Mucosa of descending colon (tissue), 3 donors: ENCODE measurements around the gene MCTP1. TPM values are rescaled to one million over a fixed set of nuclear protein-coding genes. Genes with fewer than 3 reads are reported as not detected.

ENCODE experiments used
- ATAC-seq: fragments of 200-7000 bp; cut with Tn5 transposase; one replicate; pipeline ENCODE4 v1.9.1; 2020; ENCODE audit warnings: mild to moderate bottlenecking, moderate library complexity
- DNase-seq, 3 donors: peaks; one replicate each; pipeline ENCODE4 v3.0.0-alpha.2; 2020
- H3K36me3 ChIP-seq: fragments of 200-600 bp; one replicate; pipeline ENCODE4 v1.8.0; 2021; ENCODE audit warnings: low read depth, mild to moderate bottlenecking
- H3K4me1 ChIP-seq: fragments of 200-600 bp; one replicate; pipeline ENCODE4 v1.8.0; 2021; ENCODE audit warnings: low read depth, mild to moderate bottlenecking
- H3K4me3 ChIP-seq: fragments of 200-600 bp; one replicate; pipeline ENCODE4 v1.8.0; 2021; ENCODE audit warnings: mild to moderate bottlenecking
- H3K9me3 ChIP-seq: fragments of 200-600 bp; one replicate; pipeline ENCODE4 v1.8.0; 2021; ENCODE audit warnings: mild to moderate bottlenecking
- CTCF ChIP-seq: fragments of 200-600 bp; IDR thresholded peaks from one replicate; pipeline ENCODE4 v1.8.0; 2022; ENCODE audit warnings: antibody characterized with exemption, mild to moderate bottlenecking
- intact Hi-C, 2 donors: fragments of 100-400 bp; cut with DNase I in 1 of 2; cut with micrococcal nuclease in 1 of 2; formaldehyde crosslinking; loops; one replicate each; pipeline versions ENCODE4 v1.11.0 to v1.11.1; 2022; cut with DNase I, micrococcal nuclease
- total RNA-seq, 3 donors: library from RNA; stranded (reverse); fragmentation: NEBNext Ultra II Directional in 2 of 3; extraction: Animal tissue kit (Norgen Biotek cat#: 25700) in 2 of 3; gene quantifications; one replicate each; pipeline versions ENCODE4 v1.2.1 to v1.2.4, GENCODE V29; 2021 to 2023
- donor health status: DM: no; HTN: no; CAD: no; lungs with moderate emphysema.
- donor health status: DM: no; HTN: no; CAD: no.
- donor health status: DM: no; HTN: yes; CAD: no.

Gene MCTP1
- total RNA-seq, 3 donors from 2014 or later = 6.8 to 12.3 (median 7.7) TPM

- Histone ChIP-seq H3K4me3 (no peak overlapping the region), H3K9me3 (no peaks in the 10 kb centered on the region), H3K4me1 (no peaks in the 10 kb centered on the region), H3K36me3 (no peaks in the 10 kb centered on the region)
- intact Hi-C loops = no loop called here
- no peak for ATAC-seq
- DNase-seq = no peak
- TF ChIP-seq CTCF = no peak
These were observed 594.1 kb downstream of the MCTP1 start for GRCh38 chr5:94690778-94691177.

GRCh38 chr5:94689908-94690307 lies 595.0 kb downstream of the MCTP1 start:
- TF ChIP-seq CTCF = no peak
- Histone ChIP-seq H3K4me1 (no peaks in the 10 kb centered on the region), H3K4me3 (no peak overlapping the region), H3K9me3 (no peaks in the 10 kb centered on the region), H3K36me3 (no peaks in the 10 kb centered on the region)
- ATAC-seq (no peak), DNase-seq (no peak)
- intact Hi-C loops = no loop called here

GRCh38 chr5:94682814-94683520 lies 601.9 kb downstream of the MCTP1 start:
- no peaks in the 10 kb centered on the region for H3K9me3 ChIP-seq
- ATAC-seq (no peak), DNase-seq (no peak)
- H3K36me3 ChIP-seq = no peaks in the 10 kb centered on the region
- H3K4me3 ChIP-seq = no peak overlapping the region
- intact Hi-C loops = no loop called here
- no peak for TF ChIP-seq CTCF
- H3K4me1 ChIP-seq = no peaks in the 10 kb centered on the region

GRCh38 chr5:94675965-94676618 lies 608.8 kb downstream of the MCTP1 start:
- no peaks in the 10 kb centered on the region for H3K9me3 ChIP-seq
- intact Hi-C loops = no loop called here
- H3K4me1 ChIP-seq = no peaks in the 10 kb centered on the region
- ATAC-seq (no peak), DNase-seq (no peak)
- H3K36me3 ChIP-seq = no peaks in the 10 kb centered on the region
- H3K4me3 ChIP-seq = no peak overlapping the region
- no peak for TF ChIP-seq CTCF

GRCh38 chr5:94674490-94675382 lies 610.2 kb downstream of the MCTP1 start:
- DNase-seq (no peak), ATAC-seq (no peak)
- Histone ChIP-seq H3K4me3 (no peak overlapping the region), H3K4me1 (no peaks in the 10 kb centered on the region), H3K9me3 (no peaks in the 10 kb centered on the region), H3K36me3 (no peaks in the 10 kb centered on the region)
- intact Hi-C loops = no loop called here
- TF ChIP-seq CTCF = no peak
